Stimulated activated CD8-positive, alpha-beta memory T cell treated with anti-CD3 and anti-CD28 coated beads, Interleukin-15, amount 100 ng/mL, for 24 hours (primary cell): ENCODE data around the gene NOP9.

Source experiments
- DNase-seq: peaks from one replicate; pipeline ENCODE4 v3.0.0-alpha.2; 2020; ENCODE audit warnings: low read depth

The NOP9 gene

GRCh38 chr14:24262821-24263733, 36.6 kb upstream of the NOP9 start, which contains the start of gene TGM1:
Gene TGM1 (minus strand): TSS chr14:24263177. CDS start chr14:24262352, 825 bp downstream.
- DNase-seq: no peak

DNA sequence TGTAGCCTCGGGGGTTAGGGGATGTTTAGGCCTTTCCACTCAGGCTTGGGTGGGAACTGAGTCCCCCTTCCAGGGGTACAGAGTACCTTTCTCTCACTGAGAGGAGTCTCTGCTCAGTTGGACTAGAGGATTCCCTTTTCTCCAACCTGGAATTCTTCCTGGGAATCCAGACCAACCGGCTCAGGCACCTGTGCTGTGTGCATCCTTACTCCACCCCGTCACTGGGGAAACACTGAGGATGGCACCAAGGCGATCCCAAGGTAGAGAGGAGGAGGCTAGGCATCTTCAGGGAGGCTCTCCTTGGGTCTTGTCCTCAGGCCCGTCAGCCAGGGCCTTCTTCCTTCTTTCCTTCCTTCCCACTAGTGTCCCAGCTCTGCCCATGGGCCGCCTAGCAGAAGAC, 35.8 kb upstream of the NOP9 start:
- DNase-seq: no peak

GRCh38 chr14:24264298-24264697, 35.4 kb upstream of the NOP9 start:
- no peak for DNase-seq

GRCh38 chr14:24266344-24267244, 33.1 kb upstream of the NOP9 start:
- DNase-seq: no peak

GRCh38 chr14:24267516-24267915, 32.1 kb upstream of the NOP9 start:
- no peak for DNase-seq

- no peak for DNase-seq
Measured at GRCh38 chr14:24268225-24268624, 31.4 kb upstream of the NOP9 start.

DNA sequence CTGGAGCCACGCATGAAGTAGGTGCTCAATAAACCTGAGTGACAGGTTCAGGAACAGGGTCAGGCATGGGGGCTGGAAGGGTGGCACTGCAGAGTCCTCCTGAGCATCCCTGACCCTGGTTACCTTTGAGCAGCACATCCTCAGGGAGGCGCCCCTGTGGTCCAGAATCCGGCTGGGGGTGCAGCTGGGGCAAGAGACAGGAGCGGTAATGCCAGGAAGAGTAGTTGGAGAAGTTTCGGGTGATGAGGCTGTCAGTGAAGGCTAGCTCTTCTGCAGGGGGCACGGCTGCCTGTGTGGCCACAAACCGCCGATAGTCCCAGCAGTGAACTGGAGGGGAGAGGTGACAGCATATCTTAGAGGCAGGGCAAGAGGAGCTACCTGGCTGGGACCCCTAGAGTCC, 30.3 kb upstream of the NOP9 start:
- no peak for DNase-seq

GRCh38 chr14:24269910-24270536, 29.6 kb upstream of the NOP9 start:
- DNase-seq: no peak

GRCh38 chr14:24270537-24271133, 29.0 kb upstream of the NOP9 start:
- DNase-seq: no peak

DNA sequence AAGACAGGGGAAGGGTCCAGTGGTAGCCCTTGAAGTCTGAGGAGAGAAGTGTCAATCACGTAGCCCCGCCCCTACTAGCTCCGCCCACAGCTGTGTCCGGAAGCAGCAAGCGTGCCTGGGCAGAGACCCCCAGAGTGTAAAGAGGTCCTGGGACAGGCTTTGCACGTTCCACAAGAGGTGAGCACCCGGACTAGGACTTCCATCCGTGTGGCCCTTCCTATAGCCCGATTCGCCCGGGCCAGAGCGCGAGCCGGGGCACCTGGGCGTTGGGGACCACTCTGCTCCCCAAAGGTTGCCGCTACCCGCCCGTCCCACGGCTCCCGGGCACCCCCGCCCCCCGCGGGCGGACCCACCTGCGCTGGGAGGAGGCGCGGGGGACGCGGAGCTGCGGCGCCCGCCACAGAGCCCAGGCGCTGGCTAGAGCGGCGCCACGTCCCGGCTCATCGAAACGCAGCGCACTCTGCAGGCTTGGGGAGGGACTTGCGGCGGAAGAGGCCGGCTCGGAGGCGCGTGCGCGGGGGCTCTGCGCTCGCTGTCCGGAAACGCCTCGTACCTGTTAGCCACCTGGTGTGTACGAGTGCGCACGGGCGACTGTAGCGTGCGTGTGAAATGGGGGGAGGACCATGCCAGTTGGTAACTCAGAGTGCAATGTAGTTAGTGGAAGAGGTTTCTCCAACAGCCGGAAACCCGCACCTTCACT, 28.4 kb upstream of the NOP9 start, which contains the start of gene RABGGTA:
TSS of gene RABGGTA (minus strand) at position 464 of the 700 bp plus-strand sequence. CDS start 482 bp downstream, outside the sequence.
- DNase-seq: peak; percentile 69

- DNase-seq: no peak
Measured at GRCh38 chr14:24271834-24272263, 27.8 kb upstream of the NOP9 start.

- DNase-seq: no peak
Measured at GRCh38 chr14:24272467-24272866, 27.2 kb upstream of the NOP9 start.

GRCh38 chr14:24273422-24273998, 26.1 kb upstream of the NOP9 start:
- no peak for DNase-seq

- DNase-seq: no peak
Measured at GRCh38 chr14:24274101-24274543, 25.5 kb upstream of the NOP9 start.

GRCh38 chr14:24277071-24277470, 22.6 kb upstream of the NOP9 start:
- DNase-seq: no peak

DNA sequence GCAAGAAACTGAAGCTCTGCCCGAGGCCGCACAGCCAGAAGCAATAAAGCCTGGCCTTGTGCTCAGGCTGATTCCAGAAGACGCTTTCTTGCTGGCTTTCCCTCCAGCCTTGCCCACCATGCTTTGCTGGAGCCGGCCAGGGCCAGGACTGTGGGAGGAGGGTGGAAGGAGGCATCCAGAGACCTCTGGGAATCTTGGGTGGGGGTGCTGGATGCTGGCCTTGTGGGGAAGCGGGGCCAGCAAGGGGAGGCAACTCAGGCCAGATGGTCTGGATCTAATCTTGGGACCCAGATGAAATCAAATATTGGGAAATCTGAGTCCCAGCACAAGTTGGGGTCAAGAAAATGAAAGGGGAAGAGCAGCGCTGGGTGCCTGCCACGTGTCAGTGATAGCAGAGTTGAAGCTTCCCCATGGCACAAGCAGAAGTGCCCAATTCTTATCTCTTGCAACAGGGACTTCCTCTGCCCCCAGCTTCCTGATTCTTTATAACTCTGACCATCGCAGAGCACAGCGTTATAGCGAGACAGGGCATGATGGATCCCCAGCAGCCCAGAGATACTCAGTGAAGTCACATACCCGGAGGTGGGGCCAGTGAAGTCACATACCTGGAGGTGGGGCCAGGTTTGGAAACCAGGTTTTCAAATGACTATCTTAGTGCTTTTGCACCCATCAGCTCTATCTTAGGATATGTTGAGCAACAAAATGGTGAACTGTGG, 21.9 kb upstream of the NOP9 start:
- DNase-seq: no peak

DNA sequence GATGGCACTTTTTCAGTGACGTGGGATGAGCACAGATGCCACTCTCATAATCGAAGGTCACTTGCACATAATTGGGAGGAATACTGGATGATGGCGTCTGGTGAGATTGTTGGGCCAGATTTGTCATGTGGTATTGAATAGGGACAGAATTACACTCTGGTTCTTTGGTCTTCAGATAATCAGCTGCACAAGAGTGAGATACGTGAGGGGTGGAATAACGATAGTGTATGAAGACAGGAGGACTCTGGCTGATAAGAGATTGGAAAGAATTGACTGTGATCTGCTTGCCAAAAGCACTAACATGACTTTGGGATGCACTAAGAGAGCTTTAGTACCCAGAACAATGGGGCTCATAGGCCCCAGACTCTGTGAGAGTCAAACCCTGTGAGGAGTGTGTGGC, 21.2 kb upstream of the NOP9 start:
- DNase-seq: no peak

GRCh38 chr14:24279301-24280186, 20.1 kb upstream of the NOP9 start:
- no peak for DNase-seq
